HCT116 (cell line): Measurements from ENCODE around the gene SLC2A9. TPM values are rescaled to one million over a fixed set of nuclear protein-coding genes. Genes with fewer than 3 reads are reported as not detected.

Source experiments
- ATAC-seq: fragments of 200-7000 bp; cut with Tn5 transposase; 2 replicates; pipeline ENCODE4 v1.9.1; 2020; ENCODE audit warnings: mild to moderate bottlenecking, moderate library complexity
- BruUV-seq: library from RNA; stranded (reverse); fragments of 400-500 nt; replicated peaks from 2 replicates; lab custom pipeline; 2021; lab: Mats Ljungman, UMichigan
- CTCF ChIA-PET: fragments of 300-600 bp; sonication (Branson Sonifier 250); formaldehyde crosslinking; loops from one replicate; lab custom pipeline; 2021; ENCODE audit warnings: antibody characterized with exemption; lab: Charles Lee
- POLR2A ChIA-PET: fragments of 300-600, 350-600 bp; sonication (Branson Sonifier 250); formaldehyde crosslinking; loops from one replicate; lab custom pipeline; 2021; ENCODE audit warnings: antibody characterized with exemption; lab: Charles Lee
- RAD21 ChIA-PET, 2 experiments: fragments of 300-600 bp; sonication (Branson Sonifier 250); formaldehyde crosslinking; loops; one replicate each; lab custom pipeline; 2023; ENCODE audit warnings: low total read pairs in 2 of 2; ENCODE audit not compliant: uncharacterized antibody in 2 of 2, unreplicated experiment in 2 of 2, low non-redundant PET in 1 of 2; lab: Charles Lee
- DNase-seq: peaks from one replicate; pipeline ENCODE4 v3.0.0-alpha.2; 2010; ENCODE audit warnings: low read depth, low spot score
- H2AFZ ChIP-seq: fragments of 200-600 bp; shearing (Covaris generic), sonication (generic); 2 replicates; pipeline ENCODE4 v1.6.1; 2017; ENCODE audit warnings: low read depth, mixed run types, mixed read lengths, antibody characterized with exemption, low read length; ENCODE audit not compliant: poor library complexity, severe bottlenecking
- H3K27ac ChIP-seq: 2 replicates; pipeline ENCODE4 v1.5.1; 2012; ENCODE audit warnings: low read depth, low read length
- H3K27me3 ChIP-seq: fragments of 200-600 bp; sonication (generic); 2 replicates; pipeline ENCODE4 v1.6.1; 2016; ENCODE audit warnings: mixed run types, low read length, mixed read lengths; ENCODE audit not compliant: insufficient read depth
- H3K36me3 ChIP-seq, 2 experiments: fragments of 200-500 bp in 1 of 2; fragments of 200-600 bp in 1 of 2; sonication (Bioruptor generic) in 1 of 2; sonication (generic) in 1 of 2; 2 replicates each; pipeline versions ENCODE4 v1.5.1 to v1.6.1; 2014 to 2016; ENCODE audit warnings: low read length in 2 of 2, inconsistent platforms in 1 of 2, mixed read lengths in 1 of 2, mixed run types in 1 of 2; ENCODE audit not compliant: insufficient read depth in 2 of 2, control insufficient read depth in 1 of 2
- H3K4me1 ChIP-seq, 2 experiments: fragments of 200-600 bp in 1 of 2; sonication (generic) in 1 of 2; 2 replicates each; pipeline versions ENCODE4 v1.5.1 to v1.6.1; 2012 to 2017; ENCODE audit warnings: low read length in 2 of 2, inconsistent platforms in 1 of 2, mild to moderate bottlenecking in 1 of 2, mixed read lengths in 1 of 2, mixed run types in 1 of 2, moderate library complexity in 1 of 2; ENCODE audit not compliant: insufficient read depth in 2 of 2, control insufficient read depth in 1 of 2
- H3K4me2 ChIP-seq: fragments of 200-600 bp; sonication (generic); 2 replicates; pipeline ENCODE4 v1.6.1; 2017; ENCODE audit warnings: mixed run types, low read length, mixed read lengths
- H3K4me3 ChIP-seq, 2 experiments: fragments of 200-600 bp in 1 of 2; sonication (generic) in 1 of 2; replicated peaks in 1 of 2; 2 replicates each; pipeline ENCODE4 v1.5.1; 2011 to 2016; ENCODE audit warnings: low read length in 2 of 2, control low read depth in 1 of 2, low read depth in 1 of 2, mild to moderate bottlenecking in 1 of 2, mixed read lengths in 1 of 2, mixed run types in 1 of 2
- H3K79me2 ChIP-seq: fragments of 200-600 bp; sonication (generic); 2 replicates; pipeline ENCODE4 v1.6.1; 2017; ENCODE audit warnings: mild to moderate bottlenecking, mixed run types, low read length, moderate library complexity, mixed read lengths; ENCODE audit not compliant: insufficient read depth
- H3K9ac ChIP-seq: fragments of 200-600 bp; sonication (generic); 2 replicates; pipeline ENCODE4 v1.6.1; 2016; ENCODE audit warnings: low read length, mixed read lengths
- H3K9me2 ChIP-seq: fragments of 200-600 bp; sonication (generic), shearing (Covaris generic); 2 replicates; pipeline ENCODE4 v1.6.1; 2017; ENCODE audit warnings: mixed run types, mild to moderate bottlenecking, moderate library complexity; ENCODE audit not compliant: insufficient read depth
- H3K9me3 ChIP-seq, 2 experiments: fragments of 200-500 bp in 1 of 2; fragments of 200-600 bp in 1 of 2; sonication (Bioruptor generic) in 1 of 2; sonication (generic) in 1 of 2; 2 replicates each; pipeline ENCODE4 v1.6.1; 2014 to 2017; ENCODE audit warnings: low read length in 2 of 2, mixed read lengths in 2 of 2, inconsistent platforms in 1 of 2, low read depth in 1 of 2, mild to moderate bottlenecking in 1 of 2, mixed run types in 1 of 2, moderate library complexity in 1 of 2; ENCODE audit not compliant: control insufficient read depth in 1 of 2, insufficient read depth in 1 of 2
- H4K20me1 ChIP-seq: fragments of 200-600 bp; sonication (generic), shearing (Covaris generic); 2 replicates; pipeline ENCODE4 v1.6.1; 2017; ENCODE audit warnings: mixed run types, mild to moderate bottlenecking, moderate library complexity; ENCODE audit not compliant: insufficient read depth
- ATF3 ChIP-seq: IDR thresholded peaks from 2 replicates; pipeline ENCODE4 v1.6.1; 2012
- CBX3 ChIP-seq: IDR thresholded peaks from 2 replicates; pipeline ENCODE4 v1.6.1; 2012; ENCODE audit warnings: low read depth
- CEBPB ChIP-seq: IDR thresholded peaks from 2 replicates; pipeline ENCODE4 v1.6.1; 2012; ENCODE audit warnings: low read depth
- CTCF ChIP-seq, 3 experiments: fragments of 200-600 bp in 1 of 3; sonication (generic) in 1 of 3; IDR thresholded peaks in 2 of 3; conservative IDR thresholded peaks in 1 of 3; 2 replicates each; pipeline ENCODE4 v1.5.1; 2012 to 2017; ENCODE audit warnings: low read depth in 2 of 3, low read length in 2 of 3, antibody characterized with exemption in 1 of 3, borderline replicate concordance in 1 of 3, control low read depth in 1 of 3, mild to moderate bottlenecking in 1 of 3, mixed read lengths in 1 of 3, mixed run types in 1 of 3, moderate library complexity in 1 of 3; ENCODE audit not compliant: insufficient read depth in 1 of 3
- EGR1 ChIP-seq: IDR thresholded peaks from 2 replicates; pipeline ENCODE4 v1.6.1; 2012; ENCODE audit warnings: low read depth
- ELF1 ChIP-seq: IDR thresholded peaks from 2 replicates; pipeline ENCODE4 v1.6.1; 2012; ENCODE audit warnings: low read depth, borderline replicate concordance
- EZH2phosphoT487 ChIP-seq: fragments of 200-600 bp; IDR thresholded peaks from 2 replicates; pipeline ENCODE4 v1.6.1; 2018; ENCODE audit warnings: antibody characterized with exemption, borderline replicate concordance
- JUND ChIP-seq: IDR thresholded peaks from 2 replicates; pipeline ENCODE4 v1.6.1; 2012
- POLR2A ChIP-seq: IDR thresholded peaks from 2 replicates; pipeline ENCODE4 v1.7.0; 2011; ENCODE audit warnings: borderline replicate concordance; ENCODE audit not compliant: insufficient read depth, insufficient read length; ENCODE audit errors: extremely low read depth
- SP1 ChIP-seq: IDR thresholded peaks from 2 replicates; pipeline ENCODE4 v1.6.1; 2012; ENCODE audit warnings: low read depth
- SRF ChIP-seq: IDR thresholded peaks from 2 replicates; pipeline ENCODE4 v1.6.1; 2012; ENCODE audit warnings: low read depth
- TCF7L2 ChIP-seq: IDR thresholded peaks from 2 replicates; pipeline ENCODE4 v1.7.0; 2011; ENCODE audit warnings: borderline replicate concordance, inconsistent platforms; ENCODE audit not compliant: insufficient read depth, insufficient read length; ENCODE audit errors: extremely low read depth
- YY1 ChIP-seq: IDR thresholded peaks from 2 replicates; pipeline ENCODE4 v1.6.1; 2011; ENCODE audit warnings: low read length, low read depth, moderate library complexity, mild to moderate bottlenecking; ENCODE audit not compliant: insufficient replicate concordance; ENCODE audit errors: extremely low read depth
- ZNF274 ChIP-seq: fragments of 200-500 bp; sonication (Bioruptor generic); IDR thresholded peaks from 2 replicates; pipeline ENCODE4 v1.6.1; 2014; ENCODE audit warnings: mild to moderate bottlenecking, low read depth, low read length, inconsistent platforms
- intact Hi-C: fragments of 100-400 bp; cut with micrococcal nuclease; formaldehyde crosslinking; loops from 2 replicates; pipeline ENCODE4 v1.10.0; 2022
- total RNA-seq: library from RNA; stranded (reverse); gene quantifications from one replicate; pipeline ENCODE4 v1.2.1, GENCODE V29; 2021; ENCODE audit not compliant: unreplicated experiment
- TF ChIP-seq, protein P1 (sequence below): IDR thresholded peaks from 2 replicates; pipeline ENCODE4 v1.6.1; 2012

Gene SLC2A9
- total RNA-seq, 1 experiment from 2014 or later, result 2.2 TPM

DNA sequence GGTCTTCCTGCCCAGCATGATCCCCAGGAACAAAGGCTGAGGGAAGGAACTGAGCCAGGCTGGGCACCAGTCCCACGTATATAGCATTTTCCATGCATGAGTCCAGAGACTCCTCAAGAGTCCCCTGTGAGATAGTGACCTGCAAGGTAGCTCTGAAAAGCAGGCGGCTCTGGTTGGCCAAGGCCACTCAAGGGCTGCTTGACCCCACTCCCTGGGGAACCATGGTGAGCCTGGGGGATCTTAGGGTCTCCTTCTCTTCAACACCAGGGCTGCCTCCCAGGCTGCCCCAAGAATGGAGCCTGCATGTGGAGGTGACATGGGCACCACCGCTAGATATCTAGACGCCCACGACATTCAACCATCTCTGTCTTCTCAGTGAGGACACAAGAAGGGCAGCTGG lies 79.2 kb downstream of the SLC2A9 start (continued):
- TF ChIP-seq CTCF (IDR thresholded peaks at IDR 0.05 in 2 of 3, conservative IDR thresholded peaks at IDR 0.05 in 1 of 3; ENCODE audit: borderline replicate concordance in 1 of 3, insufficient read depth in 1 of 3, low read depth in 2 of 3, low read length in 2 of 3), result no peak
- TF ChIP-seq ELF1, result no peak
- TF ChIP-seq EZH2phosphoT487, result no peak

- POLR2A ChIA-PET, result no interaction called here
- H3K4me2 ChIP-seq, result no peak overlapping the region
- BruUV-seq, result no TSS peak
- no peak overlapping the region for H3K27ac ChIP-seq
- ATAC-seq, result no peak
- no peak for DNase-seq
- CTCF ChIA-PET, result no interaction called here
- H3K4me3 ChIP-seq, result no peak overlapping the region
- H3K9me3 ChIP-seq, result no peaks in the 10 kb centered on the region
- intact Hi-C loops, result no loop called here
- H3K27me3 ChIP-seq, result no peaks in the 10 kb centered on the region
- TF ChIP-seq ZNF274 (no peak), TCF7L2 (no peak), POLR2A (no peak), ATF3 (no peak), JUND (no peak), CEBPB (no peak), ELF1 (no peak), EGR1 (no peak), CBX3 (no peak), CTCF (IDR thresholded peaks at IDR 0.05 in 2 of 3, conservative IDR thresholded peaks at IDR 0.05 in 1 of 3; ENCODE audit: borderline replicate concordance in 1 of 3, insufficient read depth in 1 of 3, low read depth in 2 of 3, low read length in 2 of 3) (no peak), YY1 (no peak), SP1 (no peak), SRF (no peak)
- TF ChIP-seq, protein P1, sequence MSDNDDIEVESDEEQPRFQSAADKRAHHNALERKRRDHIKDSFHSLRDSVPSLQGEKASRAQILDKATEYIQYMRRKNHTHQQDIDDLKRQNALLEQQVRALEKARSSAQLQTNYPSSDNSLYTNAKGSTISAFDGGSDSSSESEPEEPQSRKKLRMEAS, result no peak
- H3K4me1 ChIP-seq, result peaks cover 0 to 9% of the 10 kb centered on the region in 2 experiments; a peak in 1 of 4 replicates
- RAD21 ChIA-PET, result no interaction called here
- no peaks in the 10 kb centered on the region for H4K20me1 ChIP-seq
- H3K36me3 ChIP-seq, result no peaks in the 10 kb centered on the region
- H3K79me2 ChIP-seq, result no peaks in the 10 kb centered on the region
- H3K9me2 ChIP-seq, result no peaks in the 10 kb centered on the region
- no peak overlapping the region for H2AFZ ChIP-seq
- H3K9ac ChIP-seq, result no peak overlapping the region
Measured at GRCh38 chr4:9940041-9940440, 81.3 kb downstream of the SLC2A9 start.
